Coronary artery (tissue), 2 donors: ENCODE data around the gene HIC1.

ENCODE experiments used
- DNase-seq: peaks from one replicate; pipeline ENCODE4 v3.0.0-alpha.2; 2017; ENCODE audit warnings: low spot score
- H3K27ac ChIP-seq, 2 donors: fragments of 200-600 bp; sonication (generic); one replicate each; pipeline ENCODE4 v1.5.1; 2016 to 2019
- H3K4me3 ChIP-seq: fragments of 200-600 bp; sonication (generic); 2 replicates; pipeline ENCODE4 v1.5.1; 2016; ENCODE audit warnings: mild to moderate bottlenecking, moderate library complexity
- TF ChIP-seq, protein P1 (sequence below): fragments of 200-600 bp; sonication (generic); IDR thresholded peaks from one replicate; pipeline ENCODE4 v1.5.1; 2019; ENCODE audit warnings: antibody characterized with exemption

HIC1 gene

DNA sequence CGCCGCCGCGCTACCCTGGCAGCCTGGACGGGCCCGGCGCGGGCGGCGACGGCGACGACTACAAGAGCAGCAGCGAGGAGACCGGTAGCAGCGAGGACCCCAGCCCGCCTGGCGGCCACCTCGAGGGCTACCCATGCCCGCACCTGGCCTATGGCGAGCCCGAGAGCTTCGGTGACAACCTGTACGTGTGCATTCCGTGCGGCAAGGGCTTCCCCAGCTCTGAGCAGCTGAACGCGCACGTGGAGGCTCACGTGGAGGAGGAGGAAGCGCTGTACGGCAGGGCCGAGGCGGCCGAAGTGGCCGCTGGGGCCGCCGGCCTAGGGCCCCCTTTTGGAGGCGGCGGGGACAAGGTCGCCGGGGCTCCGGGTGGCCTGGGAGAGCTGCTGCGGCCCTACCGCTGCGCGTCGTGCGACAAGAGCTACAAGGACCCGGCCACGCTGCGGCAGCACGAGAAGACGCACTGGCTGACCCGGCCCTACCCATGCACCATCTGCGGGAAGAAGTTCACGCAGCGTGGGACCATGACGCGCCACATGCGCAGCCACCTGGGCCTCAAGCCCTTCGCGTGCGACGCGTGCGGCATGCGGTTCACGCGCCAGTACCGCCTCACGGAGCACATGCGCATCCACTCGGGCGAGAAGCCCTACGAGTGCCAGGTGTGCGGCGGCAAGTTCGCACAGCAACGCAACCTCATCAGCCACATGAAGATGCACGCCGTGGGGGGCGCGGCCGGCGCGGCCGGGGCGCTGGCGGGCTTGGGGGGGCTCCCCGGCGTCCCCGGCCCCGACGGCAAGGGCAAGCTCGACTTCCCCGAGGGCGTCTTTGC, 3.1 kb downstream of the HIC1 start:
- no peak for DNase-seq
- peak overlapping the region in 1 of 2 donors; percentile 88 for H3K27ac ChIP-seq
- TF ChIP-seq, protein P1, sequence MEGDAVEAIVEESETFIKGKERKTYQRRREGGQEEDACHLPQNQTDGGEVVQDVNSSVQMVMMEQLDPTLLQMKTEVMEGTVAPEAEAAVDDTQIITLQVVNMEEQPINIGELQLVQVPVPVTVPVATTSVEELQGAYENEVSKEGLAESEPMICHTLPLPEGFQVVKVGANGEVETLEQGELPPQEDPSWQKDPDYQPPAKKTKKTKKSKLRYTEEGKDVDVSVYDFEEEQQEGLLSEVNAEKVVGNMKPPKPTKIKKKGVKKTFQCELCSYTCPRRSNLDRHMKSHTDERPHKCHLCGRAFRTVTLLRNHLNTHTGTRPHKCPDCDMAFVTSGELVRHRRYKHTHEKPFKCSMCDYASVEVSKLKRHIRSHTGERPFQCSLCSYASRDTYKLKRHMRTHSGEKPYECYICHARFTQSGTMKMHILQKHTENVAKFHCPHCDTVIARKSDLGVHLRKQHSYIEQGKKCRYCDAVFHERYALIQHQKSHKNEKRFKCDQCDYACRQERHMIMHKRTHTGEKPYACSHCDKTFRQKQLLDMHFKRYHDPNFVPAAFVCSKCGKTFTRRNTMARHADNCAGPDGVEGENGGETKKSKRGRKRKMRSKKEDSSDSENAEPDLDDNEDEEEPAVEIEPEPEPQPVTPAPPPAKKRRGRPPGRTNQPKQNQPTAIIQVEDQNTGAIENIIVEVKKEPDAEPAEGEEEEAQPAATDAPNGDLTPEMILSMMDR = no peak
- H3K4me3 ChIP-seq = peak overlapping the region; percentile 69

DNA sequence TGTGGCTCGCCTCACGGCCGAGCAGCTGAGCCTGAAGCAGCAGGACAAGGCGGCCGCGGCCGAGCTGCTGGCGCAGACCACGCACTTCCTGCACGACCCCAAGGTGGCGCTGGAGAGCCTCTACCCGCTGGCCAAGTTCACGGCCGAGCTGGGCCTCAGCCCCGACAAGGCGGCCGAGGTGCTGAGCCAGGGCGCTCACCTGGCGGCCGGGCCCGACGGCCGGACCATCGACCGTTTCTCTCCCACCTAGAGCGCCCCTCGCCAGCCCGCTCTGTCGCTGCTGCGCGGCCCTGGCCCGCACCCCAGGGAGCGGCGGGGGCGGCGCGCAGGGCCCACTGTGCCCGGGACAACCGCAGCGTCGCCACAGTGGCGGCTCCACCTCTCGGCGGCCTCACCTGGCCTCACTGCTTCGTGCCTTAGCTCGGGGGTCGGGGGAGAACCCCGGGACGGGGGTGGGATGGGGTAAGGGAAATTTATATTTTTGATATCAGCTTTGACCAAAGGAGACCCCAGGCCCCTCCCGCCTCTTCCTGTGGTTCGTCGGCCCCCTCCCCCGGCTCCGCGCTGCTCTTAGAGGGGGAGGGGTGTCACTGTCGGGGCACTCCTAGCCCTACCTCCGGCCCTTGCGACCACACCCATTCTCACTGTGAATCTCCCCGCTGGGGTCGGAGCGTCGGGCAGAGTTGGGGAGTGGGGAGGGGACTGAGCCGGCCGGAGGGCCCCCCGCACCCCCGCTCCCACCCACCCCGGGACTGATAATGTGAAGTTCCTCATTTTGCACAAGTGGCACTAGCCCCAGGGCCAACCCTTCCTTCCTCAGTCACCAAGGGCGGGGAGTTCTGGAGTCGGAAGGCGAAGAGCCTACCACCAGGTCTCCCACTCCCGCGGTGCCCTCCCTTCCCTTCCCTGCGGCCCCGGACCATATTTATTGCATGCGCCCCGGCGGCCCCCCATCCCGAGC, 4.0 kb downstream of the HIC1 start:
- Histone ChIP-seq H3K4me3 (peak overlapping the region; percentile 69), H3K27ac (peak overlapping the region in 1 of 2 donors; percentile 88)
- TF ChIP-seq, protein P1 = peak; percentile 15
- no peak for DNase-seq

- peak overlapping the region; percentile 28 to 88 for H3K27ac ChIP-seq
- DNase-seq = no peak
- TF ChIP-seq, protein P1 = no peak
- H3K4me3 ChIP-seq = peak overlapping the region; percentile 69
These were observed 4.9 kb downstream of the HIC1 start for GRCh38 chr17:2059547-2060384.

- DNase-seq = no peak
- TF ChIP-seq, protein P1 = no peak
- no peak overlapping the region for H3K4me3 ChIP-seq
- H3K27ac ChIP-seq = peak overlapping the region; percentile 28 to 88
These were observed 5.4 kb downstream of the HIC1 start for GRCh38 chr17:2060385-2060658.

GRCh38 chr17:2060681-2061440, 6.0 kb downstream of the HIC1 start:
- H3K4me3 ChIP-seq = no peak overlapping the region
- peak overlapping the region; percentile 18 to 88 for H3K27ac ChIP-seq
- TF ChIP-seq, protein P1 = no peak
- DNase-seq = no peak

DNA sequence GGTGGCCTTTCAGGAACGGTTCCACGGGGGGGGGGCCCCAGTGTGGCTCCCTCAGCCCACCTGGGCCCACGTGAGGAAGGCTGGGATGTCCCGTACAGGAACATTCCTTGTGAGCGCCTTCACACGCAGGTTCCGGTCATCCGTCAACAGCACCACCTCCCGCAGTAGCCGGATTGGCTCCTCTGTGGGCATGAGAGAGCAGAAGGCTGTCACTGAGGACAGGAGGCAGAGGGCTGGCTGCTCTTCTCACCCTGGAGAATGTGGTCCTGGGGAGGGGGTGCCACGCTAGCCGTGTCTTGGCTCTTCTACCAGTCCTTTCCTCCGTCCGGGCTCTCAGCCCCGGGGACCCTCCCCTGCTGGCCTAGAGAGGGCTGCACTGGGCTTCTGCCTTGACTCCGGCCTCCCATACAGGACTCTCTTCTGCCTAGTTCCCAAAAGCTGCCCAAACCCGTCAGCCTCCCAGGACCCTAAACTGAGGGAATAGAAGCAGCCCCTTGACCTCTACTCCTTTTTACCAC, 6.6 kb downstream of the HIC1 start:
- Histone ChIP-seq H3K27ac (peak overlapping the region; percentile 18 to 88), H3K4me3 (no peak overlapping the region)
- TF ChIP-seq, protein P1 = no peak
- DNase-seq = no peak
